HG03460 (cell line): Measurements from ENCODE around the gene AMBP.

ENCODE experiments used
- ATAC-seq: cut with Tn5 transposase; IDR thresholded peaks from one replicate; pipeline ENCODE4 v1.9.1; 2021; ENCODE audit not compliant: unreplicated experiment

AMBP gene

GRCh38 chr9:114033397-114034103 is 44.5 kb downstream of the AMBP start:
- ATAC-seq = no peak

GRCh38 chr9:114031948-114032840 is 45.9 kb downstream of the AMBP start:
- ATAC-seq = no peak

- no peak for ATAC-seq
Measured at GRCh38 chr9:114031037-114031630, 47.0 kb downstream of the AMBP start.

GRCh38 chr9:114030364-114030763 is 47.7 kb downstream of the AMBP start:
- no peak for ATAC-seq

- no peak for ATAC-seq
Measured at GRCh38 chr9:114029311-114030170, 48.6 kb downstream of the AMBP start.

GRCh38 chr9:114028646-114029045 is 49.5 kb downstream of the AMBP start:
- ATAC-seq = no peak

- ATAC-seq = no peak
Measured at GRCh38 chr9:114027863-114028465, 50.1 kb downstream of the AMBP start.

GRCh38 chr9:114027159-114027862 is 50.8 kb downstream of the AMBP start:
- no peak for ATAC-seq

- ATAC-seq = no peak
Measured at GRCh38 chr9:114026335-114026734, 51.8 kb downstream of the AMBP start.

GRCh38 chr9:114025760-114026159 is 52.3 kb downstream of the AMBP start:
- no peak for ATAC-seq

- no peak for ATAC-seq
Measured at GRCh38 chr9:114025196-114025753, 52.8 kb downstream of the AMBP start.

- no peak for ATAC-seq
Measured at GRCh38 chr9:114023961-114024360, 54.1 kb downstream of the AMBP start.

- ATAC-seq = no peak
Measured at GRCh38 chr9:114021578-114021977, 56.5 kb downstream of the AMBP start.

- no peak for ATAC-seq
Measured at GRCh38 chr9:114017741-114018715, 60.1 kb downstream of the AMBP start.

GRCh38 chr9:114016629-114017423 is 61.3 kb downstream of the AMBP start:
- no peak for ATAC-seq

GRCh38 chr9:114016101-114016500 is 62.0 kb downstream of the AMBP start:
- no peak for ATAC-seq

GRCh38 chr9:114015607-114016006 is 62.5 kb downstream of the AMBP start:
- no peak for ATAC-seq

GRCh38 chr9:114014044-114014443 is 64.1 kb downstream of the AMBP start:
- ATAC-seq = no peak
